BJ (cell line): ENCODE data around the gene WASF2. TPM values are rescaled to one million over a fixed set of nuclear protein-coding genes. Genes with fewer than 3 reads are reported as not detected.

Experiments used
- CTCF ChIA-PET: fragments of 350-600 bp; formaldehyde crosslinking; extraction: SDS; loops from one replicate; lab custom pipeline; 2021; ENCODE audit warnings: antibody characterized with exemption, inconsistent platforms; lab: Yijun Ruan, JAX
- POLR2A ChIA-PET: fragments of 300-600 bp; sonication (Branson Sonifier 250); formaldehyde crosslinking; extraction: SDS; loops from one replicate; lab custom pipeline; 2021; ENCODE audit warnings: antibody characterized with exemption; lab: Charles Lee
- DNase-seq: peaks from one replicate; pipeline ENCODE4 v3.0.0-alpha.2; 2011; ENCODE audit warnings: low read depth
- H3K27me3 ChIP-seq: 2 replicates; pipeline ENCODE4 v1.6.0; 2011; ENCODE audit warnings: low read length; ENCODE audit not compliant: control insufficient read depth, insufficient read depth
- H3K36me3 ChIP-seq: 2 replicates; pipeline ENCODE4 v1.5.1; 2011; ENCODE audit warnings: low read length; ENCODE audit not compliant: control insufficient read depth, insufficient read depth
- H3K4me3 ChIP-seq: 2 replicates; pipeline ENCODE4 v1.5.1; 2011; ENCODE audit warnings: low read depth, mild to moderate bottlenecking, control low read depth, low read length
- CTCF ChIP-seq: IDR thresholded peaks from 2 replicates; pipeline ENCODE4 v1.5.1; 2011; ENCODE audit warnings: low read depth, mild to moderate bottlenecking, control low read depth, inconsistent platforms, low read length, moderate library complexity; ENCODE audit not compliant: insufficient read depth
- polyA plus RNA-seq: library from polyadenylated mRNA; depleted of rRNA; stranded (reverse); fragments of >200 nt; gene quantifications from 2 replicates; pipeline ENCODE4 v1.2.3, GENCODE V29; 2011

The WASF2 gene
- polyA plus RNA-seq, 1 experiment: 56.5 TPM

- ChIA-PET POLR2A (no interaction called here), CTCF (interaction anchor here (0.5 to 3.1 kb wide), 6 partner anchors 9 to 62 kb away, joined by 3 to 15 read pairs (median 5); no protein-coding TSS in a partner anchor)
- Histone ChIP-seq H3K4me3 (no peak overlapping the region), H3K27me3 (no peaks in the 10 kb centered on the region), H3K36me3 (peaks cover 32% of the 10 kb centered on the region)
- TF ChIP-seq CTCF: no peak
- DNase-seq: no peak
Observed at GRCh38 chr1:27361553-27361952, 128.4 kb downstream of the WASF2 start.

GRCh38 chr1:27361044-27361402 is 128.9 kb downstream of the WASF2 start:
- no peak for DNase-seq
- H3K36me3 ChIP-seq: peaks cover 34% of the 10 kb centered on the region
- CTCF ChIA-PET: interaction anchor here (1.4 to 3.1 kb wide), 4 partner anchors 8 to 61 kb away, joined by 3 to 15 read pairs (median 8); no protein-coding TSS in a partner anchor

GRCh38 chr1:27360159-27361043 is 129.6 kb downstream of the WASF2 start:
- H3K27me3 ChIP-seq: no peaks in the 10 kb centered on the region
- ChIA-PET POLR2A (no interaction called here), CTCF (interaction anchor here (1.8 to 6.1 kb wide), 4 partner anchors 28 to 61 kb away, joined by 5 to 60 read pairs (median 14); no protein-coding TSS in a partner anchor)
- no peak overlapping the region for H3K4me3 ChIP-seq
- H3K36me3 ChIP-seq: peaks cover 38% of the 10 kb centered on the region
- no peak for DNase-seq
- TF ChIP-seq CTCF: no peak

More at GRCh38 chr1:27361044-27361402, 128.9 kb downstream of the WASF2 start:
- Histone ChIP-seq H3K4me3 (no peak overlapping the region), H3K27me3 (no peaks in the 10 kb centered on the region)
- POLR2A ChIA-PET: no interaction called here
- no peak for TF ChIP-seq CTCF

- no peak for DNase-seq
- ChIA-PET CTCF (interaction anchor here (1.8 to 6.1 kb wide), 2 partner anchors 32 to 61 kb away, joined by 5 to 60 read pairs; no protein-coding TSS in a partner anchor), POLR2A (no interaction called here)
- TF ChIP-seq CTCF: no peak
- Histone ChIP-seq H3K4me3 (no peak overlapping the region), H3K27me3 (no peaks in the 10 kb centered on the region), H3K36me3 (peaks cover 42% of the 10 kb centered on the region)
Observed at GRCh38 chr1:27359822-27360158, 130.2 kb downstream of the WASF2 start.

- DNase-seq: no peak
- ChIA-PET POLR2A (no interaction called here), CTCF (interaction anchor here (1.5 to 6.1 kb wide), 13 partner anchors 7 to 247 kb away, joined by 4 to 60 read pairs (median 12); partner anchors contain the start of genes GPR3 and MAP3K6)
- H3K4me3 ChIP-seq: no peak overlapping the region
- peaks cover 42% of the 10 kb centered on the region for H3K36me3 ChIP-seq
- no peaks in the 10 kb centered on the region for H3K27me3 ChIP-seq
- no peak for TF ChIP-seq CTCF
Observed at GRCh38 chr1:27358928-27359313, 131.0 kb downstream of the WASF2 start.
